ENCODE measurements around the gene MYCBP2.

DNA sequence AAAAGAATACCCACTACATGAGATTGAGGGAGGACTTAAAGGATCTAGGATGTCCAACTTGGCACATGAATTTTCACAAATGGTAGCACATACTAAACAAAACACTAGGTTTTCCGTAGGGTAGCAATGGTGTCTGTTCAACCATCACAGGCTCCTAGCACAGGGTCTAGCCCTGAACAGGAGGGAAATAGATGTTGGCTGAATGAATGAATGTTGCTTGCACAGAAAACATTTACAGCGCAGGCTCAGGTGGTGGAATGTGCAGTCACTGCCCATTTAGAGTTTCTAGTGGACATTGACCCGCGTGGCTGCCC, 1.9 kb upstream of the MYCBP2 start:
- TF ChIP-seq, protein P1, sequence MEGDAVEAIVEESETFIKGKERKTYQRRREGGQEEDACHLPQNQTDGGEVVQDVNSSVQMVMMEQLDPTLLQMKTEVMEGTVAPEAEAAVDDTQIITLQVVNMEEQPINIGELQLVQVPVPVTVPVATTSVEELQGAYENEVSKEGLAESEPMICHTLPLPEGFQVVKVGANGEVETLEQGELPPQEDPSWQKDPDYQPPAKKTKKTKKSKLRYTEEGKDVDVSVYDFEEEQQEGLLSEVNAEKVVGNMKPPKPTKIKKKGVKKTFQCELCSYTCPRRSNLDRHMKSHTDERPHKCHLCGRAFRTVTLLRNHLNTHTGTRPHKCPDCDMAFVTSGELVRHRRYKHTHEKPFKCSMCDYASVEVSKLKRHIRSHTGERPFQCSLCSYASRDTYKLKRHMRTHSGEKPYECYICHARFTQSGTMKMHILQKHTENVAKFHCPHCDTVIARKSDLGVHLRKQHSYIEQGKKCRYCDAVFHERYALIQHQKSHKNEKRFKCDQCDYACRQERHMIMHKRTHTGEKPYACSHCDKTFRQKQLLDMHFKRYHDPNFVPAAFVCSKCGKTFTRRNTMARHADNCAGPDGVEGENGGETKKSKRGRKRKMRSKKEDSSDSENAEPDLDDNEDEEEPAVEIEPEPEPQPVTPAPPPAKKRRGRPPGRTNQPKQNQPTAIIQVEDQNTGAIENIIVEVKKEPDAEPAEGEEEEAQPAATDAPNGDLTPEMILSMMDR (IDR thresholded peaks at IDR 0.05), result no peak
- TF ChIP-seq POLR2AphosphoS5 (IDR thresholded peaks at IDR 0.05), result no peak

Data from sigmoid colon (tissue), 4 donors.